DMS153 treated with DMSO at 0.1 percent for 48 hours (cell line): Measurements from ENCODE around the gene GON4L.
"Not testable (repeated sequence)": the region's sequence is repeated elsewhere in the genome, so short reads cannot be mapped to it uniquely, and the experiment has no call there.

Experiments
- DNase-seq: peaks from one replicate; lab custom pipeline; 2025; ENCODE audit not compliant: unreplicated experiment; lab: John Stamatoyannopoulos, UW

The GON4L gene

DNA sequence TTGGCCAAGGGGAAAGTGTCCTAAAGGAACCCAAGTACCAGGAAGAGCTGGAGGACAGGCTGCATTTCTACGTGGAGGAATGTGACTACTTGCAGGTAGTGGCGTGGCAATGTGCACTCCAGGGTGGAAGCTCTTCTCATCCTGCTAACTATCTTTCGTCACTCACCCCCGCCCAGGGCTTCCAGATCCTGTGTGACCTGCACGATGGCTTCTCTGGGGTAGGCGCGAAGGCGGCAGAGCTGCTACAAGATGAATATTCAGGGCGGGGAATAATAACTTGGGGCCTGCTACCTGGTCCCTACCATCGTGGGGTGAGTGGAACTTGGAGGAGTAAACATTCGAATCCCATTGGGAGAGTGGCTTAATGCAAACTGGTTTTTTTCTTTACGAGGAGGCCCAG, 109.4 kb downstream of the GON4L start:
- not testable (repeated sequence) for DNase-seq

DNA sequence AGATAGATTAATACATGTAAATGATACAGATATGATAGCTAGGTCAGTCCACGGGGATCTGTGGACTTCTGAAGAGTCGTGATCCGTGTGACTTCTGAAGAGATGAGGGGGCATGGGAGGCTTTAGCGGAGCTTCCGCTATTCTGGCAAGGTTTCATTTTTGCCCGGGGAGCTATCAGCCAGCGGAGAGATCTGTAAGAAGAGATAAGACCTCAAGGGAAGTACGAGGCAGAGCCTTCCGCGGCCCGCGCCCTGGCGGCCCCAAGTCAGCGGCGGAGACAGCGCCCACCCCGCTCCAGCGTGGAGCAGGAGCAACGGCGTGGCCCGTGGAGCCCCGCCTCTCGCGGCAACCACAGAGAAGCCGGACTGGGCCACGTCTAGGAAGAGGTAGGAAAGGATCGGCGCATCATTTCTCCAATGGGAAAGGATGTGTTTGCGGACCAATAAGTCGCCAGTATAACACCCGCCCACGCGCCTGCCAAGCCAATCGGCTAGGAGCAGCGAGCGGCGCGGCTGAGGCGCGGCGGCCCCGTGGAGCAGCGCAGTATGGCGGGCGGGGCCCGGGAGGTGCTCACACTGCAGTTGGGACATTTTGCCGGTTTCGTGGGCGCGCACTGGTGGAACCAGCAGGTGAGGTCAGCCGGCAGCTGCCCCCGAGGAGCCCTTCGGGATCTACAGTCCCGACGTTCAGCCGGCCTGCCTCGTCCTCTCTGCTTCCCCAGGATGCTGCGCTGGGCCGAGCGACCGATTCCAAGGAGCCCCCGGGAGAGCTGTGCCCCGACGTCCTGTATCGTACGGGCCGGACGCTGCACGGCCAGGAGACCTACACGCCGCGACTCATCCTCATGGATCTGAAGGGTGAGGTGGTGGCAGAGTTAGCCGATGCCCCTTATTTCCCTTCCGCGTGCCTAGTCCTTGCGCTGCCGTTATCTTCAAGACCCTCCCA, 111.5 kb downstream of the GON4L start:
- peak; percentile 95 for DNase-seq

DNA sequence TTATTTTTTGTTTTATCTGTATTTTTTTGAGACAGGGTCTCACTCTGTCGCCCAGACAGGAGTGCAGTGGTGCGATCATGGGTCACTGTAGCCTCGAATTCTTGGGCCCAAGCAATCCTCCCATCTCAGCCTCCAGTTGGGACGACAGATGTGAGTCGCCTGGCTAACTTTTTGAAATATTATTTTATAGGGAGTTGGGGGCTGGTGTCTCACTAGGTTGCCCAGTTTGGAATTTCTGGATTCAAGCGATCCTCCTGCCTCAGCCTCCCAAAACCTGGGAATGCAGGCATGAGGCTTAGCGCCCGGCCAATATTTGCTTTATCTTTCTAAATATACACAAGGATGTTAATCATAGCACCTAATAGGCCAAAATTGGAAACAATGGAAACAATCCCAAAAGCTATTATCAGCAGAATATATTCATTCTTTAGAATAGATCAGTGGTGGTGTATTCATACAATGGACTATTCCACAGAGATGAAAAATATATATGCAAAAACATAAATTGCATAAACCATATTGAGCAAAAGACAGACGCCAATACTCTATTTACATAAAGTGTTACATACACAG, 112.2 kb downstream of the GON4L start:
- DNase-seq = no peak

DNA sequence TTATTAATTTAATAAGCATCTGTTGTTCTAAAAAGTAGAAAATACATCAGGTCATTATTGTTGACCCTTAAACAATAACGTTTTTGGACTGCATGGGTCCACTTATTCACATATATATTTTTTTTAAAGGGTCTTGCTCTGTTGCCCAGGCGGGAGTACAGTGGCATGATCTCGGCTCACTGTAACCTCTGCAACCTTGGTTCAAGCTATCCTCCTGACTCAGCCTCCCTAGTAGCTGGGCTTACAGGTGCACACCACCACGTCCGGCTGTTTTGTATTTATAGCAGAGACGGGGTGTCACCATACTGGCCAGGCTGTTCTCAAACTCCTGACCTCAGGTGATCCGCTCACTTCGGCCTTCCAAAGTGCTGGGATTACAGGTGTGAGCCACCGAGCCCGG, 115.1 kb downstream of the GON4L start:
- DNase-seq = no peak

DNA sequence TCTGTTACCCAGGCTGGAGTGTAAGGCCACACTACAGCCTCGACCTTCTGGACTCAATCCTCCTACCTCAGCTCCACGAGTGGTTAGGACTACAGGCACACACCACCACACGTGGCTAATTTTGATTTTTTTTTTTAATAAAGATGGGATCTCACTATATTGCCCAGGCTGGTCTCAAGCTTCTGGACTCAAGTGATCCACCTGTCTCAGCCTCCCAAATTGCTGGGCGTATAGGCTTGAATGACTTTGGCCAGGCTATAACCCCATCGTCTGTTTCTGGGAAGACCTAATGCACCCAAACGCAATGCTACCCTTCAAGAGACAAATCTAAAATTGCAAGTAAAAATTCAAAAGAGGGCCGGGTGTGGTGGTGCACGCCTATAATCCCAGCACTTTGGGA, 116.0 kb downstream of the GON4L start:
- no peak for DNase-seq

DNA sequence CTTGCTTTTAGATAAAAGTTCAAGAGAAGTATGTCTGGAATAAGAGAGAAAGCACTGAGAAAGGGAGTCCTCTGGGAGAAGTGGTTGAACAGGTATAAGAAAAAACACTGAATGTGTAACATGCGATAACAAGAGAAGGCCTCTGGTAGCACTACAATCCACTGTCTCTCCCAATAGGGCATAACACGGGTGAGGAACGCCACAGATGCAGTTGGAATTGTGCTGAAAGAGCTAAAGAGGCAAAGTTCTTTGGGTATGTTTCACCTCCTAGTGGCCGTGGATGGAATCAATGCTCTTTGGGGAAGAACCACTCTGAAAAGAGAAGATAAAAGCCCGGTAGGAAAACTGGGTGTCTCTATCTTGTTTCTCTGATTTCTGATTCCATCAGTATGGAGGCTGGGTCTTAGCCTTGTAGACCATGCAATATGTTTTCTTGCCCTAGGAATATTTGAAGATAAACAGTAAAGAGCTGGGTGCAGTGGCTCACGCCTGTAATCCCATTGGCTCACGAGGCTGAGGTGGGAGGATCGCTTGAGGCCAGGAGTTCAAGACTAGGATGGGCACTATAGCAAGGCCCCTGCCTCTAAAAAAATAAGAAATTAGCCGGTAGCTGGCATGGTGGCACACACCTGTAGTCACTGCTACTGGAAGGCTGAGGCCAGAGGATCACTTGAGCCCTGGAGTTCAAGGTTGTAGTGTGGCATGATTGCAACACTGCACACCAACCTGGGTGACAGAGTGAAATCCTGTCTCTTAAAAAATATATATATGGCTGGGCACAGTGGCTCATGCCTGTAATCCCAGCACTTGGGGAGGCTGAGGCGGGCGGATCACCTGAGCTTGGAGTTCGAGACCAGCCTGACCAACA, 127.7 kb downstream of the GON4L start:
- DNase-seq = peak; percentile 51

DNA sequence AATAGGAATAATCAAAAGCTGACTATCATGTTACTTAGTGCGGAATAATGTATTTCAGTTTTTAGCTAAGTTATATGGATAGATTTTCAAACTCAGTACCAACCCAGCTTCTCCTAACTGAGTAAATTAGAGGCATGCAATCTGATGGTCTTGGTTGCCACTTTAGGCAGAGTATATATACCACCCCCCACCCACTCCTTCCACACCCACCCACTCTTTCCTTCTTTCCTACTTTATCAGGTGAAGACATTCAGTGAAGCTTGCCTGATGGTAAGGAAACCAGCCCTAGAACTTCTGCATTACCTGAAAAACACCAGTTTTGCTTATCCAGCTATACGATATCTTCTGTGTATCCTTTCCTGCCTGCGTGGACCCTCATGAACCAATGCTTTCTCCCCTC, 131.9 kb downstream of the GON4L start:
- no peak for DNase-seq

DNA sequence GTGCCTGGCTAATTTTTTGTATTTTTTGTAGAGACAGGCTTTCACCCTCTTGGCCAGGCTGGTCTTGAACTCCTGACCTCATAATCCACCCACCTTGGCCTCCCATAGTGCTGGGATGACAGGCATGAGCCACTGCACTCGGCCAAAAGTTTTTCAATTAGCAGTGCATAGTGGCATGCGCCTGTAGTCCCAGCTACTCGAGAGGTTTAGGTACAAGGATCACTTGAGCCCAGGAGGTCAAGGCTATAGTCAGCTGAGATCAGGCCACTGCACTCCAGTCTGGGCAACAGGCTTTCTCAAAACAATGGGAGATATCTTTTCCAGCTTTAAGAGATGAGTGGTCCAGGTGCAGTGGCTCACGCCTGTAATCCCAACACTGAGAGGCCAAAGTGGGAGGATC, 137.3 kb downstream of the GON4L start:
- no peak for DNase-seq

DNA sequence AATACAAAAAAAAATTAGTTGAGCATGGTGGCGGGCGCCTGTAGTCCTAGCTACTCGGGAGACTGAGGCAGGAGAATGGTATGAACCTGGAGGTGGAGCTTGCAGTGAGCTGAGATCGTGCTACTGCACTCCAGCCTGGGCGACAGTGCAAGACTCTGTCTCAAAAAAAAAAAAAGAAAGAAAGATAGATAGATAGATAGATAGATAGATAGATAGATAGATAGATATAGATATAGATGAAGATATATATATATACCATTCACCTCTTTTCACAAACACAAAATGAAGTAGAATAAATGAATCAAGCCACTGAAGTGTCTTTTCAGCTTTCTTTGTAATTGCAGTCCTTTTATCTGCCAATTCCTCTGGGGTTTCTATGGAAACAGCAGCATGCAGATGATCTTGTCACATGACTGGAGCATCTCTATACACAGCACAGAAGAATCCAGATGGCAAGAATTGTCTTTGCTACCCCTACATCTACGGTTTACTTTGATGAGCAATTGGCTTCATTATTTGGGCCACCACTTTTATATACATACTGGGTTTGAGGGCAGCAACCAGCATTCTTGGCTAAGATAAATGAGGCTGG, 138.4 kb downstream of the GON4L start:
- not testable (repeated sequence) for DNase-seq

DNA sequence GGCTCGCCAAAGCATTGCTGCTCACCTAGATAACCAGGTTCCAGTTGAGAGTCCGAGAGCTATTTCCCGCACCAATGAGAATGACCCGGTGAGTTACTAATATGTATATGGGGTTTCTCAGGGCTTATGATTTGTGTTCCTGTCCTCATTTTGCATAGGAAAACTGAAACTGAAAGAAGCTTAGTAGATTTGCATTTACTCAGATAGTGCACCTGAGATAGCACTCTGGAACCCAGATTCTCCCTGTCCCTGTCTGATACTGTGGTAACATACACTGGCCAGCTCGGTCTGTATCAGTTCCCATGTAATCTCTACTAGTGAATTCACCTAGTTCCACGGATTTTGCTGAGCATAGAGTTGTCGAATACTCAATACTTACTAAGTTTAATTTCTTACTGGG, 140.0 kb downstream of the GON4L start:
- no peak for DNase-seq

DNA sequence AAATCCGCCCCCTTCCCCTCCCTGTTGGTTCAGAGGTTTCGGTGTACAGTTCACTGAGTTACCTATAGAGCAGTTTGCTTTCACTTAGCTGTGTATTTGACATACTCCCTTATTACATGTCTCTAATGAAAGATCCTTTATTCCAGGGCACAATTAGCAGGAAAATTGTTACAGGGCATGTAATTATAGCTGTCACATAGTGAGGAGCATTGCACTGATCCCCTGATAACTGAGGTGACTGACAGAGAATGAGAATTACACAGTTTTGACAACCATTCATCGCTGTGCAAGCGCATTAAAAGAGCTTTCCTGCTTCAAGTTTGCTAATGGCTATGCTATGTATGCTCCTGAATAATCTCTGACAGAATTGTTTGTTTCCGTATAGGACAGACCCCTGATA, 141.2 kb downstream of the GON4L start:
- no peak for DNase-seq

DNA sequence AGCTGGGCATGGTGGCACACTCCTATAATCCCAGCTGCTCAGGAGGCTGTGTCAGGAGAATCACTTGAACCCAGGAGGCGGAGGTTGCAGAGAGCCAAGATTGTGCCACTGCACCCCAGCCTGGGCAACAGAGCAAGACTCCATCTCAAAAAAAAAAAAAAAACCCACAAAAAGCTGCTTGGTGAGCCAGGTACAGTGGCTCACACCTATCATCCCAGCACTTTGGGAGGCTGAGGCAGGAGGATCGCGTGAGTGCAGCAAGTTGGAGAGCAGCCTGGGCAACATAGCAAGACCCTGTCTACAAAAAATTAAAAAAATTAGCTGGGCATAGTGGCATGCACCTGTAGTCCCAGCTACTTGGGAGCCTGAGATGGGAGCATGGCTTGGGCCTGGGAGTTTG, 142.0 kb downstream of the GON4L start:
- not testable (repeated sequence) for DNase-seq

DNA sequence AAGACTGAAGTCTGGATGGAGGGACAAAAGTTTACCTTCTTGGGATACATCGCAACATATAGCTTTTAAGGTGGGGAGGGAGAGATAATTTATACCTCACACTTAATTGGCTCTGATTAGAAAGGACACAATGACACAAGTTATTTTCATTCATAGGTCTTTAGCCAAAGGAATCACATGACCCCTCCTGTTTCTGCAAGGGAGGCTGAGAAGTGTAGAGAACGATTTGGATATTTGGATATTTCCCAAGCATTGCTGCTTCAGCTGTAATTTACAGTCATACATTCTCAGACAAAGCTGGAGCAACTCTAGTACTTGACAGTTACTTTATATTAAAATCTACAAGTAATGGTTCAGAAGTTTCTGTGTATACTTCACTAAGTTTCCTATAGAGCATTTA, 143.9 kb downstream of the GON4L start:
- DNase-seq = no peak

DNA sequence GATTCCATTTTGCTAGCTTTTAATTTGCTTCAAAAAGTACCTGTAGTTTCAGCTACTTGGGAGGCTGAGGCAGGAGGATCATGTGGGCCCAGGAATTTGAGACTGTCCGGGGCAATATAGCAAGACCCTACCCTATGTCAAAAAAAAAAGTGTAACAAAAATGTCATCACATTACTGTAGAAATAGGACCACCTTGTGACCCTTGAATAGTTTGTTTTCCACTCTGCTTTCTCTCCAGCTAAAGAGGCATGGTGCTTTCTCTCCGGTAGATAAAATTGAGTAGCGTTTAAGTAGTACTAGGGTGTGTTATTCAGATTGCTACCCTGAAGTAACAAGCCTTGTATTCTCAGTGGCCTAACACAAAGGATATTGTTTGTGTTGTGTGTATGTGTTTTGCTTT, 144.4 kb downstream of the GON4L start:
- not testable (repeated sequence) for DNase-seq

DNA sequence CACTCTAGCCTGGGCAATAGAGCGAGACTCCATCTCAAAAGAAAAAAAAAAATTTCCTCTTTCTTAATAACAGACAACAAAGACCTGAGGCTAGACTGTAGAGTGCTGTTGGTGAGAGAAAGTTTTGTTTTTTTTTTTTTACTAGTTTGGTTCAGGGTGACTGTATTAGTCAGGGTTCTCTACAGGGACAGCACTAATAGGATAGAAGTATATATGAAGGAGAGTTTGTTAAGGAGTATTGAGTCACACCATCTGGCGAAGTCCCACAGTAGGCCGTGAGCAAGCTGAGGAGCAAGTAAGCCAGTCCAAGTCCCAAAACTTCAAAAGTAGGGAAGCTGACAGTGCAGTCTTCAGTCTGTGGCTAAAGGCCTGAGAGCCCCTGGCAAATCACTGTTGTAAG, 145.6 kb downstream of the GON4L start:
- not testable (repeated sequence) for DNase-seq

DNA sequence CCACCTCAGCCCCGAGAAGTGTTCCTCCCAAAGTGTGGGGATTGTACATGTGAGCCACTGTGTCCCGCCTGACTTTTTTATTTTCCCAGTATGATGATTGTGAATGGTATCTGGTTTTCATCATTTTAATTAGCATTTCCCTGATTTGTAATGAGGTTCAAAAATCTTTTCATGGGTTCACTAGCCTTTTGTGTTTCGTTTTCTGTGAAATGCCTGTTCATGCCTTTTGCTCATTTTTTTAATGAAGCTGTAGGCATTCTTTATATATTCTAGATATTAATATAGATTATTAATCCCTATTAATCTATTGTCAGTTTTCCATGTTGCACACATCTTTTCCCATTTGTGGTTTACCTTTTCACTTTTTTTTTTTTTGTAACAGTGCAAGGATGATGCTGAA, 147.6 kb downstream of the GON4L start:
- no peak for DNase-seq

DNA sequence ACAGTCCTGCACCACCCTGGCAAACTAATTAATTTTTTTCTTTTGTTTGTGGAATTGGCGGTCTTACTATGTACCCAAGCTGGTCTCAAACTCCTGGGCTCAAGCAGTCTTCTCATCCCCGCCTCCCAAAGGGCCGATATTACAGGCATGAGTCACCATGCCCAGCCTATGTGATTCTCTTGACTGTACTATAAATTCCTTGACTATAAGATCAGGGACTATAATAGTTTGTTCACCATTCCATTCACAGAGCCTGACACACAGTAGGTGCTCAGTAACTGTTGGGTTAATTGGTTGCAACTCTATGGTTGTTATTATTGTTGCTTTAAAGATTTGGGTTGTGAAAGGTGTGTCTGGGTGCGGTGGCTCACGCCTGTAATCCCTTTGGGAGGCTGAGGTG, 150.9 kb downstream of the GON4L start:
- DNase-seq = no peak

DNA sequence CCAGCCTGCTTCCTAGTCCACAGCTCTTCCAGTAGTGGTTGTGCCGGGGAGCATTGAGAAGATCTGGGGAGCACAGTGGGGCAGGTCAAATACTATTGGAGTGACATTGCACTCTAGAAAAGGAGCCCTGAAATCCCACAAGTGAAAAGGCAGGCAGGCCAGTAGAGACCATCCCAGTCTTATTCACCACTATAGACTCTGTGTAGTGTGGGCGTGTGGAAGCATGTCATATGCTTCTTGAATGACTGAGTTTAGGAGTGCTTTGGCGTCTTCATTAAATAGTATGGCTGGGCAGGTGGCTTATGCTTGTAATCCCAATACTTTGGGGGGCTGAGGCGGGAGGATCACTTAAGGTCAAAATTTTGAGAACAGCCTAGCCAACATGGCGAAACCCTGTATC, 152.6 kb downstream of the GON4L start:
- DNase-seq = not testable (repeated sequence)

DNA sequence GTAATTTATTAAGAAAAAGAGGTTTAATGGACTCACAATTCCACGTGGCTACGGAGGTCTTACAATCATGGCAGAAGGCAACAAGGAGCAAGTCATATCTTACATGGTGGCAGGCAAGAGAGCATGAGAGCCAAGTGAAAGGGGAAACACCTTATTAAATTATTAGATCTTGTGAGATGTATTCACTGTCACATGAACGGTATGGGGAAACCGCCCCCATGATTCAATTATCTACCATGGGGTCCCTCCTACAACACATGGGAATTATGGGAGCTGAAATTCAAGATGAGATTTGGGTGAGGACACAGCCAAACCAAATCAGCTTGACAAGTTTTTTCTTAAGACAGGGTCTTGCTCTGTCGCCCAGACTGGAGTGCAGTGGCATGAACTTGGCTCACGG, 153.8 kb downstream of the GON4L start:
- DNase-seq = no peak

DNA sequence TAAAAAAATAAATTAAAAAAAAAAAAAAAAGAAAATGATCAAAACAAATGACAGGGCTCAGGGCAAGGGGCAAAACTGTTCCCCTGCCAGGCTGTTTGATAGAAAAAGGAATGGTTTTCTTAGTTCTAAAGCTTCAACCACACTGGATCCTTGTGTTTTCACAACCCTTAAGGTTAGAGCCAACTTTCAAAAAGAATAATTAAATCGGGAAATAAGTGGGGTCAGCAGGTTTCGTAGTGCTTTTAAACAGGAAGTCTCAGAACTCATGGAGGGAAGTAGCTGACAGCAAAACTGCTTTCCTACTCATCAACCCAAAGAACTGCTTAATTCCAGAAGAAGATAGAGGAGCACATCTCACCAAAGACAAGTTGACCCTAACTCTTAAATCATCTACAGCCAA, 155.3 kb downstream of the GON4L start:
- DNase-seq = not testable (repeated sequence)
